Neural progenitor cell (in vitro differentiated cells): ENCODE results near the gene GGA3. TPM values are rescaled to one million over a fixed set of nuclear protein-coding genes. Genes with fewer than 3 reads are reported as not detected.

Source experiments
- DNase-seq: peaks from one replicate; pipeline ENCODE4 v3.0.0-alpha.2; 2016; ENCODE audit warnings: low spot score
- H2AFZ ChIP-seq: fragments of 200-600 bp; sonication (generic); replicated peaks from 2 replicates; pipeline ENCODE4 v1.6.1; 2016; ENCODE audit warnings: antibody characterized with exemption
- H3F3A ChIP-seq: fragments of 200-600 bp; sonication (generic); 2 replicates; pipeline ENCODE4 v1.6.1; 2016; ENCODE audit warnings: antibody characterized with exemption, low read depth
- H3K27ac ChIP-seq: fragments of 200-600 bp; sonication (generic); 2 replicates; pipeline ENCODE4 v1.5.1; 2016; ENCODE audit warnings: mild to moderate bottlenecking
- H3K27me3 ChIP-seq: fragments of 200-600 bp; sonication (generic); 2 replicates; pipeline ENCODE4 v1.6.1; 2016; ENCODE audit warnings: mild to moderate bottlenecking, moderate library complexity
- H3K36me3 ChIP-seq: fragments of 200-600 bp; sonication (generic); 2 replicates; pipeline ENCODE4 v1.5.1; 2016
- H3K4me1 ChIP-seq: fragments of 200-600 bp; sonication (generic); 2 replicates; pipeline ENCODE4 v1.6.1; 2016; ENCODE audit warnings: mixed run types
- H3K4me2 ChIP-seq: fragments of 200-600 bp; sonication (generic); 2 replicates; pipeline ENCODE4 v1.6.1; 2016
- H3K4me3 ChIP-seq: fragments of 200-600 bp; sonication (generic); 2 replicates; pipeline ENCODE4 v1.5.1; 2016
- H3K79me2 ChIP-seq: fragments of 200-600 bp; sonication (generic); 2 replicates; pipeline ENCODE4 v1.6.1; 2016; ENCODE audit warnings: low read depth
- H3K9ac ChIP-seq: fragments of 200-600 bp; sonication (generic); 2 replicates; pipeline ENCODE4 v1.6.1; 2016
- H3K9me3 ChIP-seq: fragments of 200-600 bp; sonication (generic); 2 replicates; pipeline ENCODE4 v1.5.1; 2016; ENCODE audit warnings: low read depth
- H4K20me1 ChIP-seq: fragments of 200-600 bp; sonication (generic); 2 replicates; pipeline ENCODE4 v1.6.1; 2016; ENCODE audit warnings: low read depth
- H3K27ac Mint-ChIP-seq: 3 replicates; pipeline ENCODE4 v1.8.0; 2021; ENCODE audit warnings: mixed read lengths
- H3K27me3 Mint-ChIP-seq: 2 replicates; pipeline ENCODE4 v1.8.0; 2022; ENCODE audit warnings: low read depth, mild to moderate bottlenecking, inconsistent platforms, moderate library complexity, mixed read lengths; ENCODE audit not compliant: insufficient read depth
- H3K36me3 Mint-ChIP-seq: 3 replicates; pipeline ENCODE4 v1.8.0; 2021; ENCODE audit warnings: mixed read lengths
- H3K4me1 Mint-ChIP-seq: 3 replicates; pipeline ENCODE4 v1.8.0; 2021; ENCODE audit warnings: mixed read lengths
- H3K4me3 Mint-ChIP-seq: 3 replicates; pipeline ENCODE4 v1.8.0; 2021; ENCODE audit warnings: mild to moderate bottlenecking, moderate library complexity, mixed read lengths
- H3K9me3 Mint-ChIP-seq: 3 replicates; pipeline ENCODE4 v1.8.0; 2020; ENCODE audit warnings: mixed read lengths
- CTCF ChIP-seq: fragments of 200-600 bp; sonication (generic); IDR thresholded peaks from 2 replicates; pipeline ENCODE4 v1.5.1; 2017; ENCODE audit warnings: antibody characterized with exemption, mild to moderate bottlenecking
- EZH2 ChIP-seq: fragments of 200-600 bp; sonication (generic); IDR thresholded peaks from 2 replicates; pipeline ENCODE4 v1.6.1; 2017; ENCODE audit warnings: antibody characterized with exemption, mild to moderate bottlenecking, moderate library complexity
- EZH2phosphoT487 ChIP-seq: fragments of 200-600 bp; sonication (generic); IDR thresholded peaks from 2 replicates; pipeline ENCODE4 v1.6.1; 2017; ENCODE audit warnings: antibody characterized with exemption
- total RNA-seq: library from RNA; depleted of rRNA; stranded (reverse); fragments of >200 nt; gene quantifications from 2 replicates; pipeline ENCODE4 v1.2.3, GENCODE V29; 2015; ENCODE audit warnings: low replicate concordance

The GGA3 gene
- total RNA-seq, 1 donor from 2014 or later, result 28.0 TPM

- no peaks in the 10 kb centered on the region for H3K36me3 ChIP-seq
- peaks cover 9% of the 10 kb centered on the region for H3K4me1 ChIP-seq
- no peak overlapping the region for H3K4me2 ChIP-seq
- H3K4me3 ChIP-seq, result no peak overlapping the region
- H3K27ac Mint-ChIP-seq, result no peak overlapping the region
- no peak overlapping the region for H3K27ac ChIP-seq
- DNase-seq, result no peak
- peaks cover 14% of the 10 kb centered on the region for H3K79me2 ChIP-seq
- H3K27me3 Mint-ChIP-seq, result peaks cover 2% of the 10 kb centered on the region
- no peak overlapping the region for H2AFZ ChIP-seq
- no peaks in the 10 kb centered on the region for H3K9me3 Mint-ChIP-seq
- no peak overlapping the region for H3K9ac ChIP-seq
- no peaks in the 10 kb centered on the region for H4K20me1 ChIP-seq
- no peaks in the 10 kb centered on the region for H3K9me3 ChIP-seq
- H3K36me3 Mint-ChIP-seq, result peaks cover 5% of the 10 kb centered on the region
- peak overlapping the region; percentile 17 for H3K4me3 Mint-ChIP-seq
- H3K27me3 ChIP-seq, result peaks cover 8% of the 10 kb centered on the region
- peaks cover 45% of the 10 kb centered on the region for H3F3A ChIP-seq
- H3K4me1 Mint-ChIP-seq, result peaks cover 22% of the 10 kb centered on the region
- no peak for TF ChIP-seq EZH2
- TF ChIP-seq EZH2phosphoT487, result no peak
- no peak for TF ChIP-seq CTCF
These were observed 5.7 kb upstream of the GGA3 start for GRCh38 chr17:75267153-75267410.

GRCh38 chr17:75266316-75267152 lies 5.1 kb upstream of the GGA3 start:
- Mint-ChIP-seq H3K36me3 (peaks cover 5% of the 10 kb centered on the region), H3K27ac (no peak overlapping the region), H3K4me3 (peak overlapping the region; percentile 17)

GRCh38 chr17:75265614-75266315 lies 4.4 kb upstream of the GGA3 start:
- Mint-ChIP-seq H3K27ac (no peak overlapping the region), H3K4me1 (peaks cover 21% of the 10 kb centered on the region), H3K4me3 (no peak overlapping the region), H3K9me3 (no peaks in the 10 kb centered on the region), H3K27me3 (peaks cover 2% of the 10 kb centered on the region), H3K36me3 (peaks cover 5% of the 10 kb centered on the region)
- peaks cover 45% of the 10 kb centered on the region for H3F3A ChIP-seq
- TF ChIP-seq EZH2phosphoT487, result no peak
- no peak for TF ChIP-seq CTCF
- TF ChIP-seq EZH2, result no peak
- H3K79me2 ChIP-seq, result peaks cover 24% of the 10 kb centered on the region
- peaks cover 9% of the 10 kb centered on the region for H3K4me1 ChIP-seq
- no peak overlapping the region for H3K4me3 ChIP-seq
- no peak overlapping the region for H3K4me2 ChIP-seq
- no peaks in the 10 kb centered on the region for H3K36me3 ChIP-seq
- no peak overlapping the region for H3K27ac ChIP-seq
- H4K20me1 ChIP-seq, result peaks cover 2% of the 10 kb centered on the region
- no peaks in the 10 kb centered on the region for H3K9me3 ChIP-seq
- H2AFZ ChIP-seq, result no peak overlapping the region
- H3K27me3 ChIP-seq, result no peaks in the 10 kb centered on the region
- no peak for DNase-seq
- no peak overlapping the region for H3K9ac ChIP-seq

More at GRCh38 chr17:75266316-75267152, 5.1 kb upstream of the GGA3 start:
- no peak for DNase-seq
- Histone ChIP-seq H3K4me3 (no peak overlapping the region), H3K27ac (no peak overlapping the region), H3K4me1 (peaks cover 9% of the 10 kb centered on the region), H3K79me2 (peaks cover 18% of the 10 kb centered on the region), H3K9me3 (no peaks in the 10 kb centered on the region), H3F3A (peaks cover 45% of the 10 kb centered on the region), H3K36me3 (no peaks in the 10 kb centered on the region), H3K27me3 (peaks cover 3% of the 10 kb centered on the region), H4K20me1 (no peaks in the 10 kb centered on the region), H3K9ac (no peak overlapping the region), H2AFZ (no peak overlapping the region), H3K4me2 (no peak overlapping the region)
- TF ChIP-seq CTCF, result no peak
- TF ChIP-seq EZH2phosphoT487, result no peak
- TF ChIP-seq EZH2, result no peak
- no peaks in the 10 kb centered on the region for H3K9me3 Mint-ChIP-seq
- H3K27me3 Mint-ChIP-seq, result peaks cover 2% of the 10 kb centered on the region
- H3K4me1 Mint-ChIP-seq, result peaks cover 19% of the 10 kb centered on the region
